GM23248 (cell line): Measurements from ENCODE around the gene MRPL14.
"Not testable (repeated sequence)": the region's sequence is repeated elsewhere in the genome, so short reads cannot be mapped to it uniquely, and the experiment has no call there.

Experiments used
- EZH2 ChIP-seq: fragments of 200-600 bp; sonication (generic); IDR thresholded peaks from 2 replicates; pipeline ENCODE4 v1.6.1; 2018; ENCODE audit warnings: antibody characterized with exemption, mild to moderate bottlenecking; ENCODE audit not compliant: insufficient read depth, poor library complexity, severe bottlenecking
- EZH2phosphoT487 ChIP-seq: fragments of 200-600 bp; sonication (generic); IDR thresholded peaks from 2 replicates; pipeline ENCODE4 v1.6.1; 2018; ENCODE audit warnings: antibody characterized with exemption, moderate library complexity, mild to moderate bottlenecking, low read depth; ENCODE audit not compliant: insufficient read depth

DNA sequence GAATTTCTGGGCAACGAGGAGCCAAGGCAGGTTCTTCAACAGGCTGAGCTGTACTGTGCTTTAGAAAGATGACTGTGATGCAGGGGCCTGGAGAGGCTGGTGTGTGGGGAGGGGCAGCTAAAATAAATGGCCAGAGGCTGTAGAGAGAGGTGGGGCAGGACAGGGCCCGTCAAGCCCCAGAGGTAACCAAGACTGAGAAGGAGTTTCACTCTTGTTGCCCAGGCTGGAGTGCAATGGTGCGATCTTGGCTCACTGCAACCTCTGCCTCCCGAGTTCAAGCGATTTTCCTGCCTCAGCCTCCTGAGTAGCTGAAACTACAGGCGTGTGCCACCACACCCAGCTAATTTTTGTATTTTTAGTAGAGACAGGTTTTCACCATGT, 32.0 kb downstream of the MRPL14 start:
- TF ChIP-seq EZH2phosphoT487, EZH2: not testable (repeated sequence)
